Kidney tubule cell (primary cell): ENCODE measurements around the gene TRPV4.
A peak's percentile ranks its signal among the peaks of the same experiment; 100 is the strongest.
"Not testable (repeated sequence)": the region's sequence is repeated elsewhere in the genome, so short reads cannot be mapped to it uniquely, and the experiment has no call there.

Source experiments
- DNase-seq: peaks from one replicate; pipeline ENCODE4 v3.0.0-alpha.2; 2018; ENCODE audit warnings: low spot score

TRPV4 gene

DNA sequence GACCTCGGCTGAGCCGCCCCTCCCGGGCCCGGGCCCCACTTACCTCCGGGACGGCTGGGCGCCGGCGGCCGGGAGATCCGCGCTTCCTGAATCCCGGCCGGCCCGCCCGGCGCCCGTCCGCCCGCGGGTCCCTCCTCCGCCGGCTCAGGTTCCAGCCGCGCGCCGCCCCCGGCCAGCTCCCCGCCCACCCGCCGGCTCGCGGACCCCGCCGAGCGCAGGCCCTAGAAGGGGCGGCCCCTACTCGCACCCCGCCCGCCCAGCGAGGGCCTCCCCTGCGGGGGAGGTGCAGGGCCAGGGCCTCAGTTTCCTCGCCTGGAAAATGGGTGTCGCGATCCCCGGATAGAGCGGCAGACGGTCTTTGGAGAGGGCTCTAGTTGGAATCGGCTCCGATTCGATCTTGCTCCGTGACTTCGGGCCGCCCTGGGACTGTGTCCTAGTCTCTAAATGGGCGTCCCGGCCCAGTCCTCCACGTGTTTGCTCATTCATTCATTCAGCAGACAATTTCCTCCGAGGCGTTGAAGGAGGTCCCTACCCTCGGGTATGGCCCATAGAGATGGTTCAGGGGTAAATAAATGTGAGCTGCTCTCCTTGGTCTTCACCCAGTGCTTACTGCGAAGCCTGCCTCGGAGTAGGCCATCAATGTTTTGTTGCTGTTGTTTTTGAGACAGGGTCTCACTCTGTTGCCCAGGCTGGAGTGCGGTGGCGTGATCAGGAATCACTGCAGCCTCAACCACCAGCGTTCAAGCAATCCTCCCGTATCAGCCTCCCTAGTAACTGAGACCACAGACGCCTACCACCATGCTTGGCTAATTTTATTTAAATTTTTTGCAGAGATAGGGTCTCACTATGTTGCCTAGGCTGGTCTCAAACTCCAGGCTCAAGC is at the start of gene TRPV4:
TSS of gene TRPV4 (minus strand) at position 92 of the 883 bp plus-strand sequence. CDS start 18,602 bp downstream, outside the sequence.
- peak; percentile 31 for DNase-seq

DNA sequence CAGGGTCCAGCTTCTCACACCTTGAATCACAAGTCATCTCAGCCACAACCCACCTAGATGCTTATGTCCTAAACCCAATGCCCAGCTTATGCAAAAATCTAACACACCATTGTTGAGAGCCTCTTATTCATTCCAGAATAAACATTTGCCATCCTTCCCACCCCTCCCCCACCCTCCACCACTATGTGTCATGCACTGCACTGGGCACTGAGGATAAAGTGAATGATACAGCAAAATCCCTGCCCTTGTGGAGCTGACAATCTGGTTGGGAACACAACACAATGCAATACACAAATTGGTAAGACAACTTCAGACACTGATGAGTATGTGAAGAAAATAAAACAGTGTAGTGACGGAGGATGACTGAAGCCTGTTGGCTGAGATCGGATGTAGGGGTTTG is 48.6 kb upstream of the TRPV4 start:
- DNase-seq: peak; percentile 43

DNA sequence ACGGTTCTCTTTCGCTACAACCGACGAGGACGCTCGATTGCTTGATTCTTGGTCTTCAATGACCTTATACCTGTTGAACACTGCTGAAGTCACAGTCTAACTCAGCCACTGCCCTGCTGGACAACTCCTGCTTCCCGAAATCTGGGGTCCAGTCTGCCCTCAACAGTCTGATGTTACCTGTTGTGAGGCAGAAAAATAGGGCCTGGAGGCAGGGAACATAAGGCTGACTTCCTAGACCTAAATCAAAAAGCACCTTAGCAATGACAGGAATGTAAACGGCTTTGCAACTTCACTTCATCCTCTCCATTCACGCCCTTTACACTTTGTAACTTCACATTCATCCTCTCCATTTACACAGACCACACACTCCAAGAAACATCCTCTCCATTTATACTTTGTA is 47.7 kb upstream of the TRPV4 start:
- DNase-seq: no peak

DNA sequence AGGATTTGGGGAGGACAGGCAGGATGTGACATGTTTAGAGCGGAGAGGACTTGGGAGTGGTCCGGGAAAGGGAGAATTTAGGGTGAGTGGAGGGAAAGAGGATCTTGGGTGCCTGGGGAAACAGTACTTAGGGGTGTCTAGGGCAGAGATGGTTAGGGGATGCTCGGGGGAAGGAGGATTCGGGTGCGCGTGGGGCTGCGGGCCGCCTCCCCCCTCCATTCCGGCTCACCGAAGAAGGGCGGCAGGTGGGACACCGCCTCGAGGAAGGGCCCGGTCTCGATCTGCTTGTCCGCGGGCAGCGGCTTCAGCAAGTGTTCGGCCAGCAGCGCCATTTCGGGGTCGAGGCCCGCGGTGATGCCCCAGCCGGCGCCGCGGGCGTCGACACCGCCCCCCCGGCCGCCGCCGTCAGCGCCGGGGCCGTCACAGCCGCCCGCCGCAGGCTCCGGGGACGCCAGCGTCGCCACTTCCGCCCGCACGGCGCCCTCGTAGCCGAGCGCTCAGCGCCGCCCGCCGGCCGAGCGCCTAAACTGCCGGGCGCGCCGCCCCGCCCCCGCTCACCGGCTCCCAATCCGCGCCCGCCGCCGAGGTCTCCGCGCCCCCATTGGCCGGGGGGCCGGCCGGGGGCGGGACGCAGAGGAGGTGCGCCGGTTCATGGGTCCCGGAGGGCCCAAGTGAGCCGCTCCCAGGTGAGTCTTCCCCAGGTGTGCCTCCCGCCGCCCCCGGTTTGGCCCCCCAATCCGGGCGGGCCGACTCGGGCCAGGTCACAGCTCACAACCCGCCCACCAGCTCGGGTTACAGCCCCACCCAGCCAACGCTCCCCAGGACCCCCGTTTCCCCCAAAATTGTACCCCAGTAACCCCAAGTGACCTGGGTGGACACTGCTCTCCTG is 47.1 kb upstream of the TRPV4 start, which contains the start of gene GLTP:
TSS of gene GLTP (minus strand) at position 499 of the 889 bp plus-strand sequence. CDS start at position 332, 167 bp downstream.
- DNase-seq: peak; percentile 89

DNA sequence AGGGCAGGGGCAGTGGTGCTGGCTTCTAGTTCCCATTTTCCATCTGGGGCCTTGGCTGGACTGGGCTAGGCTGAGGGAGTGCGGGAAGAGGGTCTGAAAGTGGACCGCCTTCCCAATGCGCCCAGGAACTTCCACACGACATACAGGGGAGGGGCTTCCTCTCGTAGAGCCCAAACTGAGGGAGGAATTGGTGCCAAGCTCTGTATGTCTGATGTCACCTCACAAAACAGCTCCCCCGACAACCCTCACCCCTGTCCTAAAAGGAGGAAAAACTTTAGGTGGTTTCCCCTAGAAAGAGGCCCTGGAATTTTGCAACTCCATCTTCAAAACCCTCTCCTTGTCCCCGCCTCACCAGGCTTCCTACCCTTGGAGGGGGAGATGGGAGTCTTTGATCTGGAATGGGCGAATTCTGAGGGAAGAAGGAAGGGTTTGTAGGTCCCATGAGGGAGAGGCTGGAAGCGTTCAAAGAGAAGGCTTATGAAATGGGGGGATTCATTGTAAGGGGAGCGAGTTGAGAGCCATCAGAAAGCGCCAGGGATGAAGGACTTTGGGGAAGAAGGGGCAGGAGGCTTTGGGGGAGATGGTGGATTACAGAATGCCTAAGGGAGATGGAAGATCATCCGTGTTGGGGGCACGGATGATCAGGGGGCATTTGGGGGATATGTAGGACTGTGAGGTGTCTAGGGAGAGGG is 46.3 kb upstream of the TRPV4 start:
- no peak for DNase-seq

DNA sequence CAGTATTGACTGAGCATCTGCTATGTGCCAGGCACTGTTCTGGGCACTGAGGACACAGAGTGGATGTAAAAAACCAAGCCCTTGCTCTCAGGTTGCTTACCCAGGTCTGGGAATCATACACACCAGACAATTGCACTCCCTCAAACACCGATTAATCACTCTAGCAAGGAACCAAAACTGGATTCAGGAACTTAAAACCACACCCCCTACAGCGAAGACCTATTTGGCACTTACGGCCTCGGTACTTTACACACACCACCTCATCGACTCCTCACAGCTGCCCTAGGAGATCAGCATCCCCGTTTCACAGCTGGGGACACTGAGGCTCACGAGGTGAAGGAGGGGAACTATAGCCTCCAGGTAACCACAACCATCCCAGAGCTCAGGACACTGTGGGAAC is 45.6 kb upstream of the TRPV4 start:
- DNase-seq: peak; percentile 30

DNA sequence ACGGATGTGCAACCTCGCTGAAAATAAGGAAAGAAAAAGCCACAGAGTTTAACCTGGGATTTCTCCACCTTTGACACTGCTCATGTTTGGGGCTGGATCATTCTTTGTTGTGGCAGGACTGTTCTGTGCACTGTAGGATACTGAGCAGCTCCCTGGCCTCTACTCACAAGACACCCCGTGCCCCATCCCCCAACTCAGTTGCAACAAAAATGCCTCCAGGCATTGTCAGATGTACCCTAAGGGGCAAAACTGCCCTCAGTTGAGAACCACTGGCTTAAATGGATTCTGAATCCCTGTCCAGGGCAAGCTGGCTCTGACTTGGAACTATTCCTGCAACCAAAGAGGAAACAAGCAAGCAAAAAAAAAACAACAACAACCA is 45.0 kb upstream of the TRPV4 start:
- no peak for DNase-seq

DNA sequence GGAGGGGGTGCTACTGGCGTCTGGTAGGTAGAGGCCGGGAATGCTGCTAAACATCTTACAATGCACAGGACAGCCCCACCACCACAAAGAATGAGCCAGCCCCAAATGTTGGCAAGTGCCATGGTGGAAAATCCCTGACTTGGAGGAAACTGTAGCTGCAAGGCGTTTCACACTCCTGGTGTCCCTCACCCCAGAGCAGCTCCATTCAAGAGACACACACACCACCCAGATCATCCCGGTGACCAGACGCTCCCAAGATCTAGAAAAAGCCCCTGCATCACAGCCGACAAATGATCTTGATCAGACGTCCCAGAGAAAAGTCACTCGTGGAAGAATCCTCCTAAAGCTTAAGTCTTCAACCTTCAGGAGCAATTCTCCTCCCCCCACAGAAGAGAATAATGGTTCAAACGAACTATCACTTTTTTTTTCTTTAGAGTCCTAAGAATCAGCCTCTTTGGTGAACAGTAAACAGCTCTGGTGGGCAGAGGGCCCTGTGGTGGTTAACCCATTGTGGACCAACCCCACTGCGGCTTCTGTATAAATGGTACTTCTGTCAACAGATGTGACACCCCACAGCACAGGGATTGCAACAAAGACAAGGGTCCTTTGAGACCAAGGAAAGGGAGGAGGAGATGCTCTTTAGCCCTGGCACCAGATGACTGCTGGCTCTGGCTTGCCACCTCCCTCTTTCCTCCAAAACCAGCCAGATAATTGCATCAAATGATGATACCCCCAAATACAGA is 44.5 kb upstream of the TRPV4 start:
- DNase-seq: no peak

DNA sequence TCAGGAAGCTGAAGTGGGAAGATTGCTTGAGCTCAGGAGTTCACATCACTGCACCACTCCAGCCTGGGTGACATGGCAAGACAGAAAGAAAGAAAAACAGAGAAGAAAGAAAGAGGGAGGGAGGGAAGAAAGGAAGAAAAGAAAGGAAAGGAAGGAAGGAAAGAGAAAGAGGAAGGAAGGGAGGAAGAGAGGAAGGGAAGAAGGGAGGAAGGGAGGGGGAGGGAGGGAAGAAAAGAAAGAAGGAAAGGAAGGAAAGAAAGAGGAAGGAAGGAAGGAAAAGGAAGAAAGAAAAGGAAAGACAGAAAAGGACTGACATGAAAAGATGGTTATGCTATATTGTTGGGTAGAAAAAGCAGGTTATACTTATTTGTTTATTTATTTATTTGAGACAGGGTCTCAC is 43.2 kb upstream of the TRPV4 start:
- no peak for DNase-seq

DNA sequence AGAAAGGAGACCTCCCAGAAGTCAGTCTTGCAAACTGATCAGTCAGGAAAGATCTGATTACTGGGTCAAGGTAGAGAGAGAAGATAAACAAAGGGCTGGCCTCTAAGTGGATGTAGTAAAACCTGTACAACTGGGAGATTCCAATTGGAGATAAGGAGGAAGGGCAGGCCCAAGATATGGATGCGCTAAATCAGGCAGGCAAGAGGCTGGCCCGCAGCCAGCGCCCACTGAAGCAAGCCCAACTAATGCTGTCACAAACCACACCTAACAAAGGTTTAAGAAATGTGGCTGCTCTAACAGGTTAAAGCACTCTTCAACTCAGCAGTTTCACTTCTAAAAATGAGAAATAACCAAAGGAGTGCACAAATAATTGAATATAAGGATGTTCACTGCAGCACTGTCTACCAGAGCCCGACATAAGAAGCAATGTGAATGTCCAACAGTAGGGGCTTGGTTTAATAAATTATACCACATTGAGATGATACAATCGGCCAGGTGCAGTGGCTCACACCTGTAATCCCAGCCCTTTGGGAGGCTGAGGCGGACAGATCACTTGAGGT is 42.5 kb upstream of the TRPV4 start:
- DNase-seq: peak; percentile 77

DNA sequence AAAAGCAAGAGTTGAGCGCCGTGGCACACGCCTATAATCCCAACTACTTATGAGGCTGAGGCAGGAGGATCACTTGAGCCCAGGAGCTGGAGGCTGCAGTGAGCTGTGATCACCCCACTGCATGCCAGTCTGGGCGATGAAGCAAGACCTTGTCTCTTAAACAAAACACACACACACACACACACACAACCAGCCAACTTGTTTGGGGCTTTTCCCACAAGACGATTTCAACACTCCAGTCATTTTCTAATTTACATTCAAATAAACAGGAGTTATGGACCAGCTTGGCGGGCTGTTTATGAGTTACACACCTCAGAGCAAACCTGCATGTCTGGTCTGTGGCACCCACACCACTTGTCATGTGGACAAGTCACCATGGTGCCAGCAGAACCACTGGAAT is 40.5 kb upstream of the TRPV4 start:
- peak; percentile 15 for DNase-seq

DNA sequence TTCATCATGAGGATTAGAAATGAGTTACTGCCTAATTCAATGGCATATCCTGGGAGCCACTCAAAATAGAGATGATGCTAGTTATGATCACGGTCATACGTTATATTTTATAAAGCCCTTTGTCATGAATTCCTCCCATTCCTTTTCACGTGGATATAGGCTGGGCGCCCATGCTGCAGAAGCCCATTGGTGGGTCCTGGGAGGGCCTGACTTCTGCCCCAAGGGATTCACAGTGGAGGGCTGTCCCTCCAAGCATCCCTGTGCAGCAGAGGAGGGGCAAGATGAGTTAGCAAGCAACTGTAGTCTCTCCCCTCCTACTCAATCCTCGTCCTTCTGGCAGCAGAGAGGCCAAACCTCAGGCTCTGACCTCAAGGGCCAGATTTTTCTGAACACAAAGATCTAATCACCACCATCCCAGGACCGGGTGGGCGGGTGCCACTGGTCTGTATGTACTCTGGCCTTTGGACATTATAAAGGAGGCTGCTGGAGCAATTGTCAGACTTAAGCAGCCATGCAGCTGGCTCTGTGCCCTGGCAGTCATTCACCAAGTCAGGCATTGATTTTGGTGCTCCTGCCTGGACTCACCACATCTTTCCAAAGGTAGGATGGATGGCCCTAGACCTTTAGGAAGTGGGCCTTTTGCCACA is 38.6 kb upstream of the TRPV4 start:
- DNase-seq: no peak

DNA sequence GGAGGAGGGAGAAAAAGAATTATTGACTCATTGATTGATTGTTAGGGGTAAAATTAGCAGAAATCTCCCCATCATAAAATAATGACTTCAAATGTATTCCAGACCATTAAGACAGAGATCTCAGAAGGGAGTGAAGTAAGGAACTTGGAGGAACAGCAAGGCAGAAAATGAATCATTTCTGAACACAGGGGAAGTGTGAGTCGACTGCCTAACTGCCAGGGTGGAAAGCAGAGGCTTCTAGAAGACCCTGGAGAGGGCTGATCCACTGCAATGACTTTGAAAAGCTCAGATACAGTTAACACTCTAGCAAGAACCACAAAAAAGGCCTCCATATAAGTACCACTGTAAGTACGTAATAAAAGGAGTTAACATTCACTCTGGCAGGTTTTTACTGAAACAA is 37.5 kb upstream of the TRPV4 start:
- peak; percentile 59 for DNase-seq

DNA sequence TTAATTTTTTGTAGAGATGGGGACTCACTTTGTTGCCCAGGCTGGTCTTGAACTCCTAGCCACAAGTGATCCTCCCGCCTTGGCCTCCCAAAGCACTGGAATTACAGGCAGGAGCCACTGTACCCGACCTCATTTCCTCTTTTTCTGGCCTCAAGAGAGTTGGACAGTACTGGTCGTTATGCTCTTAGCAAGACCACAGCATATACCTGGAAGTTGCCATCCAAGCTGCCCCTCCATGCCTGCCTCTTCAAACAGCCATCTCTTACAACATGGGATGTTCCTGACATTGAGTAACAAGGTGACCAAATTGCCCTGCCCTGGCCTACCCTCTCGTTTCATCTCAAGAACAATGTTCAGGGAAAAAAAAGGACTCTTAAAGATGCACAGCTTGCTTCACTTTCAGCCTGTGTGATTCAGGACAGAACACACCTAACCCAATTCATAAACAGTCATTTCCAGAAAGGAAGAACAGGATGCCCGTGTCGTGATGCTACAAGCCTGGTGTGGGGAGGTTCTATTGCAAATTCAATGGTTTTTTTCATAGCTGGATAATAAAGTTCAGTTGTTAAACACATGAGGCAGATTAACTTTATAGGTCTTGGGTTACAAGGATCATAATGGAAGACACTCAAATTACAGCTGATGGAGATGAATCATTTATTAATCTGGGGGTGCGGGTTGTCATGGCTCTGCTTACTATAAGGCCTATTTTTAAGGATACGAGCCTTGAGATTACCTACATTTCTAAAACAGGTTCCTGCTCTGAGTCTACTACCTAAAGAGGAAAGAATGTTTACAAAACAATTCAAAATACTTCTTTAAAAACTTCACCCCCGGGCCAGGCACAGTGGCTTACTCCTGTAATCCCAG is 35.2 kb upstream of the TRPV4 start:
- no peak for DNase-seq

DNA sequence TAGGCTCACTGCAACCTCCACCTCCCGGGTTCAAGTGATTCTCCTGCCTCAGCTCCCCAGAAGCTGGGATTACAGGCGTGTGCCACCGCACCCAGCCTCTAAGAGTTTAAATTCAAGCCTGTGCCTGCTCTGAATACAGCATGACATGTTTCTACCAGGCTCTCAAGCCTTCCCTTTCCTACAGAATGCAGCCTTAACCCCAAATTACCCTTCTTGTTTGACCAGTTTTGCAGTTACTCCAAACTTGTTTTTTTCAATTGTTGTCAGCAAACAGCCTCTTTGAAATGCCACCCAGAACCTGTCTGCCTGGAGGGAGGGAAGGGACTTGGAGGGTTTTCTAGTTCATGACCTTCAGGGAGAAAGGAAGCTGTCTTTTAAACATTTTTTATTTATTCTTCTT is 31.7 kb upstream of the TRPV4 start:
- no peak for DNase-seq

DNA sequence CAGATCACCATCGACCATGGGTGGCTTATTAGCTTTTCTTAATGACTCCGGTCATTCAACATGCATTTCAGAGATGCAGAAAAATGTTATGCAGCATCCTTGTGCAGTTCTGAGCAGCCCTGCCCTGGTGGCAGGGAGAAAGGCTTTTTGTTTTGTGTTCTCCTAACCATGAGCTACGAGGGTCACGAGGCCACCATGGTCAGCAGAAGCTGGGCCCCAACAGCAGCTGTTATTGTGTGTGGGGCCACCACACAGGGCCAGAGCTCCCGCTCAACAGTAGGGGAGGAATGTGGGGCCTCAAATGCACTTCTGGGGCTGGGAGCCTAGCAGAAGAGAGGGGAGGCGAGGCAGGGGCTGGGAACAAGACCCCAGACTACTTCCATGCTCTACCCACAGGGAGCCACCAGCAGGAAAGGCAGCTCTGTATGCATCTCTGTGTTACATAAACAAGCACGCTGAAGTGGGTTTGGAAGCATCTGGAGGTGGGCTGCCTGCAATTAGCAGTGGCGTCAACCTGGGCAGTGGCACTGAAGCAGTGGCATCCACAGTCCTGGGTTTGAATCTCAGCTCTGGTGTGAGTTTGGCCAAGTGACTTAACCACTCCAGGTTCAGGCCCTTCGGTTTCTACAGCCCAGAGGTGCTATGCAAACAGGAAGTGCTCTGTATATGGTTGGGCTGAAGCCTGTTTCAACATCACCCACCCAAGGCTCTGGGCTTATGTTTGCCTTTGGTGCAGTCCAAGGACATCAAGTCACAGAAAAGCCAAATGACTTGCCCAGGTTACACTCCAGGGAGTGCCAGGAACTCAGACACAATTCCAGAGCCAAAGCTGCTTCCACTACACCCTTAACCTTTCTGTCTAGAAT is 30.9 kb upstream of the TRPV4 start:
- peak; percentile 77 for DNase-seq

DNA sequence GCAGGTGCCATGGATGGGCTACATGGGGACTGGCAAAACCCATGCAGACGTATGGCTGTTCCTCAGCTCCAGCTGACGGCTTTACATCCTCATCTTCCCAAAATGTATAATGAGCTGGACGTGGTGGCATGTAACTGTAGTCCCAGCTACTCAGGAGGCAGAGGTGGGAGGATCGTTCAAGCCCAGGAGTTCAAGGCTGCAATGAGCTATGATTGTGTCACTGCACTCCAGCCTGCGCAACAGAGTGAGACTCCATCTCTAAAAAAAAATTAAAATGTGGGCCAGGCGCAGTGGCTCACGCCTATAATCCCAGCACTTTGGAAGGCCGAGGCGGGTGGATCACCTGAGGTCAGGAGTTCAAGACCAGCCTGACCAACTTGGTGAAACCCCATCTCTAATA is 29.3 kb upstream of the TRPV4 start:
- not testable (repeated sequence) for DNase-seq

DNA sequence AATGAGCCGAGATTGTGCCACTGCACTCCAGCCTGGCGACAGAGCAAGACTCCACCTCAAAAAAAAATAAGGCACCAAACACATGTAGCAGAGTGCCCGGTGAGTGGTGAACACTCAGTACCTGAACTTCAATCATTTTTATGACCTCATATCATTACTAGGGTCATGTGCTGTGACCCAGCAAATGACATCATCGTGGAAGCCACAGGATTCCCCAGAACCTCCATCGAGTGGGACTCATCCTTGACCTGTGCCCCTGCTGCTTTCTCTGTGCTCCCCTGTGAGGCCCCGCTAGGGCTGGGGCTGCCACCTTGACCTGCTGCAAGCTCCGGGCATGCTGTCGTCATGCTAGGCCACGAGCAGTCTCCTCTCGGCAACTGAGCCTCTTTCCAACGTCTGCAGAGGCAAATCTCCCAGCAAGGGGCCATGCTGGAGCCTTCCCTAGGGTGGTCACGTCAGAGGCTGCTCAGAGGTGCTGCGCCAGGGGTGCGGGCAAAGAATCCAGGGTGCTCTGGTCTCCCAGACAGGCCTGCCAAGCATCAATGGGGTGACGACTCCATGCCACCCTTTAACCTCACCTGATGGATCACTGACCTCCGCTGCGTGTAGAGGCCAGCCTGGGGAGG is 28.6 kb upstream of the TRPV4 start:
- DNase-seq: peak; percentile 89
